Muscle of leg (tissue), 16 donors: Measurements from ENCODE around the gene HIBCH. TPM values are rescaled to one million over a fixed set of nuclear protein-coding genes. Genes with fewer than 3 reads are reported as not detected.

Source experiments
- DNase-seq: peaks from one replicate; pipeline ENCODE4 v3.0.0; 2013
- H3K27ac ChIP-seq: one replicate; pipeline ENCODE4 v1.5.1; 2013; ENCODE audit warnings: mild to moderate bottlenecking, low read length, control low read depth
- H3K27me3 ChIP-seq: one replicate; pipeline ENCODE4 v1.6.1; 2013; ENCODE audit warnings: low read length; ENCODE audit not compliant: control insufficient read depth, insufficient read depth
- H3K36me3 ChIP-seq: one replicate; pipeline ENCODE4 v1.6.1; 2013; ENCODE audit warnings: low read length; ENCODE audit not compliant: control insufficient read depth, insufficient read depth
- H3K4me1 ChIP-seq: one replicate; pipeline ENCODE4 v1.6.1; 2013; ENCODE audit warnings: low read length; ENCODE audit not compliant: control insufficient read depth, insufficient read depth
- H3K4me3 ChIP-seq: one replicate; pipeline ENCODE4 v1.5.1; 2013; ENCODE audit warnings: low read length, control low read depth
- H3K9me3 ChIP-seq: replicated peaks from 2 replicates; pipeline ENCODE4 v1.6.1; 2013; ENCODE audit warnings: low read depth, low read length; ENCODE audit not compliant: control insufficient read depth
- WGBS: methylation state at CpG from one replicate; pipeline ENCODE4 v1.1.5; 2013; ENCODE audit warnings: missing lambda C conversion rate; ENCODE audit not compliant: insufficient coverage; 5-methylcytosine and 5-hydroxymethylcytosine counted together
- long read RNA-seq, 11 donors: transcript quantifications; one replicate each; lab custom pipeline, GENCODE V29; 2026
- polyA plus RNA-seq, 8 donors: library from polyadenylated mRNA; unstranded; fragments of 120-200 nt; gene quantifications; one replicate each; pipeline versions ENCODE4 v1.2.1 to v1.2.3, GENCODE V29; 2013; ENCODE audit warnings: inconsistent platforms in 1 of 8, low replicate concordance in 1 of 8; ENCODE audit not compliant: insufficient read length in 8 of 8, insufficient read depth in 1 of 8
- total RNA-seq: library from RNA; stranded (reverse); fragments of 120-200 nt; gene quantifications from one replicate; pipeline ENCODE4 v1.2.4, GENCODE V29; 2013

The HIBCH gene
- total RNA-seq (24.4 TPM), polyA plus RNA-seq (10 to 100 TPM; 21.5 to 39.6 (median 30.6) TPM)
- long read RNA-seq, donor 1, partial matches to known transcripts, result 0 of 3 reads
- long read RNA-seq, donor 1, other reads (novel, unspliced or antisense), result 0 of 3 reads
- long read RNA-seq, donor 2, partial matches to known transcripts, result 0 of 1 reads
- long read RNA-seq, donor 2, other reads (novel, unspliced or antisense), result 0 of 1 reads
- long read RNA-seq, donor 3, transcript HIBCH-201 (14 exons, 1,939 nt), result major isoform, 11 of 45 reads
- long read RNA-seq, donor 3, partial matches to known transcripts, result 21 of 45 reads
- long read RNA-seq, donor 3, other reads (novel, unspliced or antisense), result 13 of 45 reads
- long read RNA-seq, donor 4, transcript HIBCH-201 (14 exons, 1,939 nt), result major isoform, 5 of 5 reads
- long read RNA-seq, donor 4, partial matches to known transcripts, result 0 of 5 reads
- long read RNA-seq, donor 4, other reads (novel, unspliced or antisense), result 0 of 5 reads
- long read RNA-seq, donor 5, transcript HIBCH-201 (14 exons, 1,939 nt), result major isoform, 20 of 47 reads
- long read RNA-seq, donor 5, partial matches to known transcripts, result 15 of 47 reads
- long read RNA-seq, donor 5, other reads (novel, unspliced or antisense), result 9 of 47 reads
- long read RNA-seq, donor 6, transcript HIBCH-201 (14 exons, 1,939 nt), result major isoform, 10 of 77 reads
- long read RNA-seq, donor 6, partial matches to known transcripts, result 56 of 77 reads
- long read RNA-seq, donor 6, other reads (novel, unspliced or antisense), result 9 of 77 reads
- long read RNA-seq, donor 7, transcript HIBCH-201 (14 exons, 1,939 nt), result major isoform, 9 of 14 reads
- long read RNA-seq, donor 7, partial matches to known transcripts, result 5 of 14 reads
- long read RNA-seq, donor 7, other reads (novel, unspliced or antisense), result 0 of 14 reads
- long read RNA-seq, donor 8, partial matches to known transcripts, result 0 of 3 reads
- long read RNA-seq, donor 8, other reads (novel, unspliced or antisense), result 0 of 3 reads
- long read RNA-seq, donor 9, partial matches to known transcripts, result 0 of 2 reads
- long read RNA-seq, donor 9, other reads (novel, unspliced or antisense), result 0 of 2 reads
- long read RNA-seq, donor 10, transcript HIBCH-201 (14 exons, 1,939 nt), result major isoform, 5 of 7 reads
- long read RNA-seq, donor 10, partial matches to known transcripts, result 0 of 7 reads
- long read RNA-seq, donor 10, other reads (novel, unspliced or antisense), result 0 of 7 reads
- long read RNA-seq, donor 11, transcript HIBCH-201 (14 exons, 1,939 nt), result major isoform, 6 of 7 reads
- long read RNA-seq, donor 11, partial matches to known transcripts, result 0 of 7 reads
- long read RNA-seq, donor 11, other reads (novel, unspliced or antisense), result 0 of 7 reads

DNA sequence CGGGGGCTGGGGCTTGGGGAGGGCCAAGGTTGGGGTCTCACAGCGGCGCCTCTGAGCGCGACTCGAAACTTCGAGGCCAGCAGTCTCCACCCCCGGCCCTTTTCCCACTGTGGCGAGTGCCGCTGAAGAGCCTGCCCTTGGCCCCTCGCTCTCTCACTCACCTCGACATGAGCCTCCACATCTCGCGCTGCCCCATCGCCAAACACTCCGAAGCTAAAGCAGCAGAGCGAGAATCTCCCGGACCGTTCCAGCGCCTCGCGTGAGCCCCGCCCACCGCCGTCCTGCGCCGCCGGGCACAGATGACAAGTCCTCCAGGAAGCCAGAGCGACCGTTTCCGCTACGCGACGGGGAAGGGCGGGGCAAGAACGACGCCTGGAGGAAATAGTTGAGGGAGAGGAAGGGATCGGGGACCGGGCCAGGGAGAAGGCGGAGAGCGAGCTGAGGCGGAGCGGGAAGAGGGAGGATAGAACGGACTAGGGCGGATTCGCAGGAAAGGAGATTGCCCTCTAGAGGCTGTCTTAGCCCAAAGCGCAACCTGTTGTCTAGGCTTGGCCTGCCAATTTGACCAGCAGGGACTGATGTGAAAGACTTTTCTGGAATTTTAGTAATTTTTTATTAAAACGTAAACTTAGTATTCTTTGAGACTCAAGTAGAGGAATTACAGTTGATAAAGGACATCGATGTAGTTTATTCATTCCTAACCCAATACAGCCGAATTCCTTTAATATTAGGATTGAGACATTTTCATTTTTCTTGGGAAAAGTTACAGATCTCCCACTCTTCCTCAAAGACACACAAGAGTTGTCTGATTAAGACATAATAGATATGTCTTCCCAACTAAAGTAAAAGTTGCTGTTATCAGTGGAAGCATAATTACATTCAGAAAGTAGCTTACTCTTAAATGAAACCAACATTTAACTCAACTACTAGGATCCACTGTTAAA lies at the start of gene HIBCH:
TSS of gene HIBCH (minus strand) at position 272 of the 944 bp plus-strand sequence. CDS start at position 196, 76 bp downstream.
- peak; percentile 100 for DNase-seq
- Histone ChIP-seq H3K9me3 (no peaks in the 10 kb centered on the region), H3K36me3 (peaks cover 6% of the 10 kb centered on the region), H3K27ac (peak within 1 kb of the TSS; percentile 97), H3K4me1 (peaks cover 12% of the 10 kb centered on the region), H3K27me3 (no peaks in the 10 kb centered on the region), H3K4me3 (peak within 1 kb of the TSS; percentile 89)
- WGBS, result 0% methylated on average over 47 of the region's 50 CpGs

- no peak overlapping the region for H3K27ac ChIP-seq
- WGBS, result no CpG with 5 or more reads among the region's 4 CpGs
- no peaks in the 10 kb centered on the region for H3K4me1 ChIP-seq
- H3K4me3 ChIP-seq, result no peak overlapping the region
- H3K27me3 ChIP-seq, result no peaks in the 10 kb centered on the region
- peak; percentile 19 for DNase-seq
- peaks cover 21% of the 10 kb centered on the region for H3K36me3 ChIP-seq
- H3K9me3 ChIP-seq, result no peaks in the 10 kb centered on the region
Observed at GRCh38 chr2:190367091-190367490, 47.5 kb upstream of the HIBCH start.

DNA sequence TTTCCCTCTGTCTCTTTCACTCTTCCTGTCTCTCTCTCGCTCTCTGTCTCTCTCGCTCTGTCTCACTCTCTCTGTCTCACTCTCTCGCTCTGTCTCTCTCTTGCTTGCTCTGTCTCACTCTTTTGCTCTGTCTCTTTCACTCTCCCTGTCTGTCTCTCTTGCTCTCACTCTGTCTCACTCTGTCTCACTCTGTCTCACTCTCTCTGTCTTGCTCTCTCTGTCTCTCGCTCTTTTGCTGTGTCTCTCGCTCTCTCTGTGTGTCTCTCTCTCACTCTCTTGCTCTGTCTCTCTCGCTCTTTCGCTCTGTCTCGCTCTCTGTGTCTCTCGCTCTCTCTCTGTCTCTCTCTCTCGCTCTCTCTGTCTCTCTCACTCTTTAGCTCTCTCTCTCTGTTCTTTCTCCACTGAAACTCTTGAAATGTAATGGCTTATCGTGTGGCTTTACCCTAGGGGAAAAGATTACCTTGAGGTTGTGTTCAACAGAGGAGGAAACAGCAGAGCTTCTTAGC lies 46.7 kb upstream of the HIBCH start:
- Histone ChIP-seq H3K4me1 (no peaks in the 10 kb centered on the region), H3K4me3 (no peak overlapping the region), H3K27me3 (no peaks in the 10 kb centered on the region), H3K27ac (no peak overlapping the region), H3K36me3 (peaks cover 20% of the 10 kb centered on the region), H3K9me3 (no peaks in the 10 kb centered on the region)
- no peak for DNase-seq
- 88% methylated on average over 8 of the region's 11 CpGs for WGBS

DNA sequence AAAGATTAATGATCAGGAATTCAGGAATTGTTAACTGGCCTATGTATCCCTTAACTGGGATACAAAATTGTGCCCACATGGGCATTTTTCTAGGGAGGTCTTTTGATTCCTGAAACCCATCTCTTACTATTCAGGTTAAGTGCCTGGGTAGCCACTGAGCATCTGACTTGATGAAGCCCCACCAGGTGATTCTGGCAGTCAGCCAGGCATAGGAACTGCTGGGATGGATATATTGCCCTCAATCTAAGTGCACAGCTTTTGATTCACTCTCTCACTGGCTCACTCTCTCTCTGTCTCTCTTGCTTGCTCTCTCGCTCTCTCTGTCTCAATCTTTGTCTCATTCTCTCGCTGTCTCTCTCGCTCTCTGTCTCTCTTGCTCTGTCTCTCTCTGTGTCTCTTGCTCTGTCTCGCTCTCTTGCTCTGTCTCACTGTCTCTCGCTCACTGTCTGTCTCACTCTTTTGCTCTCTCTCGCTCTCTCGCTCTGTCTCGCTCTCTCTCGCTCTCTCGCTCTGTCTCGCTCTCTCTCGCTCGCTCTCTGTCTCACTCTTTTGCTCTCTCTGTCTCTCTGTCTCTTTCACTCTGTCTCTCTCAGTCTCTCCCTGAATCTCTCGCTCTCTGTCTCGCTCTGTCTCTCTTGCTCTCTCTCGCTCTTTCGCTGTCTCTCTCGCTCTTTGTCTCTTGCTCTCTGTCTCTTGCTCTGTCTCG lies 46.0 kb upstream of the HIBCH start:
- WGBS, result 93% methylated on average over 16 of the region's 19 CpGs
- no peak for DNase-seq
- no peak overlapping the region for H3K27ac ChIP-seq
- H3K4me3 ChIP-seq, result no peak overlapping the region
- H3K4me1 ChIP-seq, result no peaks in the 10 kb centered on the region
- H3K36me3 ChIP-seq, result peaks cover 14% of the 10 kb centered on the region
- no peaks in the 10 kb centered on the region for H3K9me3 ChIP-seq
- H3K27me3 ChIP-seq, result no peaks in the 10 kb centered on the region

DNA sequence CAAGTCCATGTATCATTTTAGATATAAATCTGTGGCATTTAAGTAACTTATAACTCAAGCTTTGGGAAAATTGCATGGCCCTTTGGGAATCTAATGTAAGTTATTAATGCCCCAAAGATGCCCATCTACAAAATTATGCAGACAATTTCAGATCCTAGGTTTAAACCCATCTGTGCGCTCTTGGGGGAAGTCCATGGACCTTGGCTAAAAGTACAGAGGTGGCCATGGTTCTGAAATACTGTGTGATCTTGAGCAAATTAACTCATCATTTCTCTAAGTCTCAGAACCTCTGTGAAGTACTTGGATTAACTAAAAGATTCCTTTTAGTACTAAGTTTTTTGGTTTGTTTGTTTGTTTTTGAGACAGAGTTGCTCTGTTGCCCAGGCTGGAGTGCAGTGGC lies 43.3 kb upstream of the HIBCH start:
- no peaks in the 10 kb centered on the region for H3K27me3 ChIP-seq
- peaks cover 10% of the 10 kb centered on the region for H3K36me3 ChIP-seq
- 100% methylated on average over 1 of the region's 1 CpG for WGBS
- no peaks in the 10 kb centered on the region for H3K9me3 ChIP-seq
- no peak for DNase-seq
- H3K4me1 ChIP-seq, result peaks cover 9% of the 10 kb centered on the region
- no peak overlapping the region for H3K4me3 ChIP-seq
- no peak overlapping the region for H3K27ac ChIP-seq

DNA sequence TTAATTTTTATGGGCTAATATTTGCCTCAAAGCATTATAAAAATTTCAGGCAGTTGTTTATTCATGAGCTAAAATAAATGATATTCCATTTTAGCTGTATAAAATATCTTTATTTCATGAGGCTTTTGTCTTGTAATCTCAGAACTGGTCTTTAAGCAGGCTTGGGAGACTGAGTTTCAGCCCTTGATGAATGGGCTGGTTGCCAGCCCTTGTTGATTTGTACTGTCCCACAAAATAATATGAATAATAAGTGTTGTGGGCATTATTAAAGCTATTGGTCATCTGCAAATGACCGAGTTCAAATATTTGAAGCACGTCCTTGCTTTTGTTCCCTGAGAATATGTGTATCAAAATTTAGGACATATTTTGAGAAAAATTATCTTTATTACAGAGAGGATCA lies 41.9 kb upstream of the HIBCH start:
- Histone ChIP-seq H3K36me3 (peaks cover 4% of the 10 kb centered on the region), H3K27ac (no peak overlapping the region), H3K27me3 (no peaks in the 10 kb centered on the region), H3K9me3 (no peaks in the 10 kb centered on the region), H3K4me3 (no peak overlapping the region), H3K4me1 (peaks cover 9% of the 10 kb centered on the region)
- no CpG with 5 or more reads among the region's 2 CpGs for WGBS
- DNase-seq, result no peak

- peaks cover 13% of the 10 kb centered on the region for H3K4me1 ChIP-seq
- H3K27me3 ChIP-seq, result no peaks in the 10 kb centered on the region
- WGBS, result no CpG with 5 or more reads among the region's 3 CpGs
- H3K27ac ChIP-seq, result no peak overlapping the region
- H3K4me3 ChIP-seq, result no peak overlapping the region
- peaks cover 2% of the 10 kb centered on the region for H3K36me3 ChIP-seq
- no peak for DNase-seq
- no peaks in the 10 kb centered on the region for H3K9me3 ChIP-seq
Observed at GRCh38 chr2:190360965-190361364, 41.3 kb upstream of the HIBCH start.

DNA sequence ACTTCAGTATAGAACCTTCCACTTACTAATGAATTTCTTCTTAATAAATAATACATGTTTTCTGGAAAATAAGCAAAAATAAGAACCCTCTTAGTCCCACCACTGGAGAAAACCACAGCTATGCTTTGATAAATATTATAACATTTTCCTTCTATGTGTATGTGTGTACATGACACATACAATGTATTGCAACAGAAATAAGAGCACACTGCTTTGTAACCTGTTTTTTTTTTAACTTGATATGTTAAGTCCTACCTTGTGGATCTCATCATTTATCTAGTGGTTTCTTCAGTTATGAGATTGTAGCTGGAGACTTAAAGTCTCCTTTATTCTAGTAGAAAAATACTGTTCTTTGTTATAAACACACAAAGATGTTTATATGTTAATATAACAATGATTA lies 40.9 kb upstream of the HIBCH start:
- no peaks in the 10 kb centered on the region for H3K9me3 ChIP-seq
- H3K4me1 ChIP-seq, result peaks cover 14% of the 10 kb centered on the region
- peaks cover 2% of the 10 kb centered on the region for H3K36me3 ChIP-seq
- H3K4me3 ChIP-seq, result no peak overlapping the region
- DNase-seq, result no peak
- H3K27me3 ChIP-seq, result no peaks in the 10 kb centered on the region
- peak overlapping the region; percentile 73 for H3K27ac ChIP-seq
